ENCODE results near the gene PSMD6.

PSMD6 gene

DNA sequence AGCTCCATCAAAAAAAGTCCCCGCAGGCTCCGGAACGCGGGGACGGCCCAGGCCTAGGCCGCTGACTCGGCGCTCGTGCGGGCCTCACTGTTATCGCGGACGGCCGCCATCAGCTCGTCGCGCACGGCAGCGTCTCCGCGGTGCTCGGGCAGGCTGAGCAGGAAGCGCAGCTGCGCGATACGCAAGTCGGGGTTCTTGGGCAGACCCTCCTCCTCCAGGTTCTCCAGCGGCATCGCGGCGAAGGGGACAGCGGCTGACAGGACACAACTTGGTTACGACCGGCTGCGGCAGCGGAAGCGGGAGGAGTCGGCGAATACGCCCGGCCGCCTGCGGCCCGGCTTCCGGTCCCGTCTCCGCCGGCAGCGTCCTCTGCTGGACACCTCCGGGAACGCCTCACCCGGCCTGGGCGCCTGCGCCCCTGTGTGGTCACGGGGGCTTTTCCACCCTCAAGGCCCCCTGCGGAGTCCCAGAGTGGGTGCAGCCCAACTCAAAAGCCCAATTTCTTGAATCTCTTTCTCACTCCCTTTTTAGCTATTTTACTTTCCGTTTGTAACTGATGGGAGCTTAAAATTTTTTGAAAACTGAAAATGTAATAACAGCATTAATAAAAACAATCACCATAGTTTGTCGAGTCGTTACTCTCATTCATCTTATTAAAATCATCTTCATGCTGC, at the start of gene PSMD6:
Gene PSMD6, minus strand, starts transcription at position 308 of the 674 bp plus-strand sequence. Its CDS starts 75 bp downstream, at position 233.
- DNase-seq (ENCODE audit: low read depth): peak; percentile 69

DNA sequence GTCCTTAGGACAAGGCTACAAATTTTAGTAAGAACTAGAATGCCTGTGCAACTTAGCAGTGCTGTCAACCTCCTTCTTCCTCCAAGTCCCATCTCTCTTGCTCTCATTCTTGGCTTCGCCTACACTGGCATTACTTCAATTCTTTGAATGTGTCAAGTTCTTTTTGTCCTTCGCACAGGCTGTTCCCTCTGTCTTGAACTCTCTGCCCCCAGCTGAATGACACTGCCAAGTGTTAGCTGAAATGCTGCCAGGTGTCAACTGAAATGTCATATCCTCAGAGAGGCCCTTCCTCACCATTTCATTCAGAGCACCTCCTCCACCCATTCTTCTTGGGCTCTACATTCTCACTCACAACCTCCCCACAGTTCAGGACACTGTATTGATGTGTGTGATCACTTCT, 48.8 kb upstream of the PSMD6 start:
- DNase-seq (ENCODE audit: low read depth): no peak

DNA sequence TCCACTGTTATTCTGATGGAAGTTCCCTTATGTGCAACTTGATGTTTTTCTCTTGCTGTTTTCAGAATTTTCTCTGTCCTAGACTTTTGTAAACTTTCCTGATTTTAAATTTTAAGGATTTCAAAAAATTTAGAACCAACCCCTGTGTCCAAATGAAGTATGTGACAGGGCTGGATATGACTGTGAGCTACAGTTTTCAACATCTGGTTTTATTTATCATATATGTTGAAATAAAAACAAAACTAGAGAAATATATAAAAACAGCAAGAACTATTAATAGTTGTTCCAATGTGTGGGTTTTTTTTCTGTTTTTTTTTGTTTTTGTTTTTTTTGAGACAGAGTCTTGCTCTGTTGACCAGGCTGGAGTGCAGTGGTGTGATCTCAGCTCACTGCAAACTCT, 47.4 kb upstream of the PSMD6 start:
- DNase-seq (ENCODE audit: low read depth): no peak

DNA sequence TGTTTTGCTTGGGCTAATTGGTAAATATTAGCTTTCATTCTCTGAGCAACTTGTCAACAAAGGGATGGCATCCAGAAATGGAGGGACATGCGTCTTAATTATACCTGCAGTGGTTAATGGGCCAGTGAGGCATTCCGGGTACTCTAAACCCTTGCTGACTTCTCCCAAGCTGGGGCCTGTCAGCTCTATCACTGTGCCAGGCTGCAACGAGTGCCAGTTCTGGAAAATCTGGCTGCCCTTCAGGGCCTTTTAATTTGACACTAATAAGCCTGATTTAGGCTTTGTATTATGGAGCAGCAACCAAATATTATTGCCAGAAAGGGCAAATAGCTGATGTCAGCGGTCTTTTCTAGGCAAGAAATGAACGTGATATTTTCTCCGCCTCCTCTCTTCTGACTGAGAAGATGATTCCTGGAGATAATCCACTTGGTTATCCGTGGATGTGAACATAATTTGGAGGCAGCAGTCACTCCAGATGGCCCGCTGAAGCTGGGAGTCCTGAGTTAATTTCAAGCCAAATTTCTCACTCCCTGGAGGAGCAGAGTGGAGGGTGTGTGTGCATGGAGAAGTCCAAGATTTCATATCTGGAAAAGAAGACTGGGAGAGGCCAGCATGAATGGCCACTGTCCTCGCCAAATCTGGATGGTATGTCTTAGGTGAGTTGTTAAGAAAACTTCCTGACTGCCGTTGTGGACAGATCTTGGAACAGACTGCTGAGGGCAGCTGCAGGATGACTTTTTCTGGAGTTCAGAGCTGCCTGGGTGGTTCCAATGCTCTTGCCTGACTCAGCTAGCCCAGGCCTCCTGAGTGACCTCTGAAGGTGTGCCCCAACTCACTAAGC, 44.4 kb upstream of the PSMD6 start:
- DNase-seq (ENCODE audit: low read depth): no peak

DNA sequence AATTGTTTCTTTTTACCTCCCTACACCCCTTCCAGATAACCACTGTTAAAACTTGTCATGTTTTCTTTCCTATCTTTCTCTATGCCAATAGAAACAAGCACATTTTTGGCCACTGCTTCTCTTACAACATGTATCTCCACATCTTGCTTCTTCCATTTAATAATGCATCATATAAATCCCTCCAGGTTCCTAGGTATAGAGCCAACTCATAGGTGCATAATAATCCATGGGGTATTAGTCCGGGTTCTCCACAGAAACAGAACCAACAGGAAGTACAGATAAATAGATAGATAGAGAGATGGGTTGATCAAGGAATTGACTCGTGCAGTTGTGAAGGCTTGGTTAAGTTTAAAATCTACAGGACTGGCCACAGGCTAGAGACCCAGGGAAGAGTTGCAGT, 41.5 kb upstream of the PSMD6 start:
- DNase-seq (ENCODE audit: low read depth): no peak

DNA sequence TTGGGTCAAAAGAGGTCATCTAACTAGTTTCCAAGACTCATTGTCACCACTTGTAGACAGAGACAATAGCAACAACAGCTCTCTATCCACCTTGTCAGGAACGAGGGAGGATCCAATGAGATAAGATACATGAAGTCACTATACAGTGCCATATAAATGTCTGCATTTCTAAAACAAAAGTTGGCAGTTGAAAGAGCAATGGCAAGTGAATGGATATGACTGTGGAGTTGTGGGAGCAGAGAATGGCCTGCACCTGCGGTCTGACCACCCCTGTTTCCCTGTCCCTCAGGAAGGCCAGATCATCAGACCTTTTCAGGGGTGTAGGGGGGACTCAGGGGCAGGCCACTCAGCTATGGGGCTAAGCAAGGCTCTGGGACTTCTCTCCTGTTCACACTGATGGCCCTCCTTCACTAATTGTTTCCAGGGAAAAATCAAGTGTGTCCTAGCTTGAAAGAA, 40.7 kb upstream of the PSMD6 start:
- no peak for DNase-seq (ENCODE audit: low read depth)

DNA sequence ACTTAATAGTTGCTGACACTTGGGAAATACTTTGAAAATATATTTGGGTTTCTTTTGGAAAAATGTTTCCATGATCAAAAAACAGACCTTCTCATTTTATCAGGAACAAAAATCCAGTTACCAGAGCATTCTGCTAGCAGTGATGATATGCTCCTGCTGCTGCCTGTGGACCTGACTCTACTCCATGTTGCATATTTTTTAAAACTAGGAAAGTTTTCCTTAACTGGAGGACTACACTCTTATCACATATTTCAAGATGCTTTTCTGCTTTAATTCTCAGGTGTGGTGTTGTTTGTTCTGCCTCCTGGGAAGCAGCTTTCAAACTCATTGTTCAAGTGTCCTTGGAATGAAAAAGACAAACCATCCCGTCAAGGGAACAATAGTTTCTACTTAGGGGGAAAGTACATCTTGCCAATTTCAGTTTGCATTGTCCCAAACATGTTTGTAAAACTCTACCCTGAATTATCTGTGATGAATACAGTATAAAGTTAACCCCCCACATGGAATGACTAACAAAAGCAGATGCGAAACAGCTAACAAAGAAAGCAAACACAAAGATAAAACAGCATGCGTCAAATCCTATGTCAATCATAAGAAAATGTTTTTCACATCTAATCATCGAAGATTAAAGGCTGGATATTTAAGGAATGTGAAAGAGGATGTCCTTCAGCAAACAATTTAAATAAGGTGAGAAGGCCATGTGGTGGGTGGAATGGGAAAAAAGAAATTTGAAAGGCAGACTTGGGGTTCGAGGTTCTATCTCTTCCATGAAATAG, 40.1 kb upstream of the PSMD6 start:
- no peak for DNase-seq (ENCODE audit: low read depth)

DNA sequence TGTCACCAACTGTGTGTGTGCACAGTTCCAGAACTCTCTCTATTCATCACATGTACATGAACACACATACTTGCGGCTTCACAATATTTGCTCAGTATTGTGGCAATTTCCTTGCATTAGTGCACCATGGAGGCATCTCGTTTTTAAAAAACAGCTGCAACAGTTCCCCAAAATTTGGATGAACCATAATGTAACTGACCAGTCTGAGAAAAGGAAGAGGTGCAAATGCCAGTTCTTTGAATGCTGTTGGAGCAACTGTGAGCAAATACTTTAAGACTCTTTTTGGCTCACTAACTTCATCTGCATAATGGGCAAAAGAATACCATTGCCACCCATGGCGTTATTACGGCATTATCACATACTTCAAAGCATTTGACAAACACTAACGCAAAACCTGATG, 38.3 kb upstream of the PSMD6 start:
- no peak for DNase-seq (ENCODE audit: low read depth)

DNA sequence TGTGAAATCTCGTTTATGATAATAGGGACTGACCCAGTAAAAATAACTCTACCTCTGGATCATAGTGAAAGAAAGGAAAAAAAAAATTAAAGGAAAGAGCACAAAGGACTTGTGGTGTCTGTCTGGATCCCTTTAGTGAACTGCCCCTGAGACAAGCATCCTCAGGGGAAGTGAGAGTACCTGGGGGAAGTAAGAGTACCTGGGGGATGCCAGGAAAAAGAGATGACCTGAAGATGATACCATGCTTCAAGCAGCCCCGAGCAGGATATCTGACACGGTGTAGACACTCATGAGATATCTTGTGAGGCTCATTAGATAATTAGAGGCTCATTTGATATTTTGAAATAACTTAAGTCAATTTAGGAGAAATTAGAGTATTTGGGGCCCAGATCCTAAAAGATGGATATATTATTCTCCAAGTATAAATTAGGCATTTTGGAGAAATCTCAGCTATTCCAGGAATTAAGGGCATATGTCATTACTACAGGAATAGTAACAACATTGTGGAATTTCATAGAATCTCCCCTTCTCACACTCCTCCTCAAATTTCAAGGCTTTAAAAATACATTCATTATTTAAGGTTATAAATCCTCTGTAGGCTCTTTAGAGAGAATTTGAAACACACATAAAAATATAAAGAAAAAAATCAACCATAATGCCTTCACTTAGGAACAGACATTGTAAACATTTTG, 36.3 kb upstream of the PSMD6 start:
- no peak for DNase-seq (ENCODE audit: low read depth)

DNA sequence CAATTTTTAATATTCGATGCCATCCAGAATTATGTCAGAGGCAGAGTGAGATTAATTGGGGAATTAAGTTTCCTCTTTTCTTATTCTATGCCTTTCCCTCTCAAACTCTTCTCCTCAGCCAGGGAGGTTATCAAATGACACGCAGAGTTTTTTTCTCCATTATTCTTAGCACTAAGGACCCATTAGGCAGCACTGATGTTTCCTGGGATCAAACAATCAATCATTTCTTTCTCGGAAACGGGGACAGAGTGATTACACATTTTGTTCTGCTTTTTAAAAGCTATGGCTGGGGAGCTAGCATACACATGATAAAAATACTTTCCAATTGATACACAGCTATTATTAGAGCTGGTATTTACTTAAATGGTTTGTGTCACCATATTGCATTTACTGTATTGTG, 35.3 kb upstream of the PSMD6 start:
- DNase-seq (ENCODE audit: low read depth): no peak

DNA sequence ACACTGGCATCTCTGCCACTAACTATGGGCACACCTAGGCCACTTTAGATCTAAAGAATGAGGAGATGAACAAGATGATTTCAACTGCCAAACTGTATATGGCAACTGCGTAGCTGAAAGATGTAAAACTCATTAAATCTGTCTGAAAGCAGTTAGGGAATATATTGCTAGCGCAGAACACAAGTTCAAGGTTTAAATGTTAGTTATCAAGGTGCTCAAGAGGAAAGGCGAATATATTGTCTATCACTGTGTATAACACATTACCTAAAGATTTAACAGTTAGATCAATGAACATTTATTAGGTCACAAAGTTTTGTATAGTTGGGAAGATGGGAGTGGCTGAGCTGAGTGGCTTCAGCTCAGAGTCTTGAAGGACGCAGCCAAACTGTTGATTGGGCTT, 33.9 kb upstream of the PSMD6 start:
- no peak for DNase-seq (ENCODE audit: low read depth)

DNA sequence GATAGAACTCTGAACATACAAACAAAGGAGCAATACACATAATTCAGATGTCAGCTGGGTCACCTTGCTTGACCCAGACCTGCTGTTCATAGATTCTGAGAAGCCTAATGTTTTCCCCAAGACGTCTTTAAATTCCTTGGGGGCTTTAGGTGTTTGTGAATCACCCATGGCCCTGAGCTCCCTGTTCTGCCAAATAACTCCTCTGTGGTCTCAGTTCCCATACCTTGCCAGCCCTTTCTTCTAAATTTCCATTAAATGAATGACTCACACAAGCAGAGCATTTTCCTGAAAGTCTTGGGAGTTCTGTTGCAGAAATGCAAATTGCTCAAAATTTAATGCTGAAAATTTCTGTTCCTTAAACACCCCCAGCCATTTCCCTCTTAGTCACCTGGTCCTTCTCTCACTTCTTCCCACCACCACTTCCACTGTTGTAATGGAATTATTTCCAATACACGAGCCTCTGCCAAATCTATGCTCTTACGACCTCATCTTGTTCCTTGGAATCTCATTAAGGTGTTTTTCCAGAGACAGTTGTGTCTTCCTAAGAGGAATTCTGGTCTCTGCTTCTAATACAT, 33.4 kb upstream of the PSMD6 start:
- DNase-seq (ENCODE audit: low read depth): no peak

DNA sequence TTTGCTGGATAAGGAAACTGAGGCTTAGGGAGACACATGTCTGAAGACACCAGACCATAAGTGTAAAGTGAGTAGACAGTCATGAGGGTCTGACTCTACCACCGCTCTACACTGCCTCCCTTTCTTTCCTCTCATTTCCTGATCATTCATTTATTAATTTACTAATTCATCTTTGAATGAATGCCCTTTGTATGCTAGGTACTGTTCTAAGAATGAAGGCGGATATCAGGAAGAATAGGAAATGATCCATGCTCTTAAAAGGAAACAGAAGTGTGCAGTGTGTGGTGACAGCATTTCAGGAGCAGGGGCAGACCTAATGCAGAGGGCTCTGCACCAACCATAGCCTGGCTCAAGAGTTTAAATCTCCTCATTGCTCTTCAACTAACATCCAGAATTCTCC, 31.8 kb upstream of the PSMD6 start:
- DNase-seq (ENCODE audit: low read depth): no peak

DNA sequence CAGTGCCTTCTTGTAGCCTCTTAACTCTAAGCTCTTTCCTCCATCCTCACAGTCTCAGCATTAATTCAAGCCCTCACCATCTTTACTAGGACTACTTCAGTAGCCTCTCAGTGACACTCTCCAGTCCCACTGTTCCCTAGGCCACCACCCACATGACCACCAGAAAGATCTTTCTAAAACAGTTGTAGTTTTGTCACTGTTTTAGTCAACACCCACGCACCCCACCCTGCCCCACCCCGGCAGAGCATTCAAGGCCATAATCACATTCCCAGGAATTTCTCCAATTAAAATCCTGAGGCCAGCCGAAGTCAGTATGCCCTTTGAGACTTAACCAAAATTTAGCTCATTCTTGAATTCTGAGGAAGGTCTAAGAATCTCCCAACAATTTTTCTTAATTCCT, 31.2 kb upstream of the PSMD6 start:
- no peak for DNase-seq (ENCODE audit: low read depth)

DNA sequence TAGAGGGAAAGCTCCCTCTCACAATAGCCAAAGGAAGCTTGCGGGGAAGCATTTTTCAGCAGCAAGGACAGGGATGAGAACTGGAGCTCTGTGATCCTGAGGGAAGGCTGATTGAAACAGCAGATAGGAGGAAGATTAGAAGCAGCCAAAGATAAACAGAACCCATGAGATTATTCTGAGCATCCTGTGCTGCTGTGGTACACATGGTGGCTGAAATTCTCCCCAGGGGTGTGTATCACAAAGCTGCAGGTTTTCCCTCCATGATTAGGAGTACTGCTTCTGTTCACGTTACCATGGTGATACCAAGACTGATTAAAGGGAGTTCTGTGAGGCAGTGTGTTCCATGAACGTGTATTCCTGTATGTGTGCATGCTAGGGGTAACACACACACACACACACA, 30.3 kb upstream of the PSMD6 start:
- no peak for DNase-seq (ENCODE audit: low read depth)

DNA sequence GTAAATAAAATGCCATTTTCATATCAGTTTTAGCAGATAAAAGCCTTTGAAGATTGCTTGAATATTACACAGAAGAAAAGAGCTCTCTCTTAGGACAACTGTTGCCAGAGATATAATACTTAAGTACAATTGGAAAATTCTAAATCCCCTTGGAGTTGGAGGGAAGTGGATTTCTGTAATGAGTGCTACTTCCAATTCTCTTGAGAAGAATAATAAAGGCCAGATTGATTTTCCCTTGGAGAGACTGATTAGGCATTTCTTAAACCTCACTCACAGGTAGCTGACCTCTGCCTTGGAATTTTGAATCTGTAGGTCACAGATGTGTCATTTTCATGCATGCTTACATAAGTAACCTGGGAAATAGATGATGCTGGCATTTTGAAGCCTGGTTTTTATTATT, 29.8 kb upstream of the PSMD6 start:
- no peak for DNase-seq (ENCODE audit: low read depth)

DNA sequence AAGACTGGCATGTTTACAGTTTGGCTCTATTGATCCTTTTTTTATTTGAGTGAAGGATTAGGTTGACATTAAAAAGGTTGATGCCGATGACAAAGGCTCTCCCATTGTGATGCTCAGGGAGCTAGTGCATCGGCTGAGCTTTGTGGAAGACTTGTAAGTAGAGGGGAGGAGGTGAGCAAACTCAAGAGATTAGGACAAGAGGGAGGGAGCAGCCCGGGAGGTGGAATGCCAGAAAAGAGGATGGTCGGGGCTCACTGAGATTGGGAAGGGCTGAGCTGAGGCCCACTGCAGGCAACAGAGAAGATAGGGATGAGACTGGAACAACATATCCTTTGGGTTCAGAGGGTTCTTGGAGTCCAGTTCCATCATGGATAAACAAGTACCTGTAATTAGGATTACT, 26.5 kb upstream of the PSMD6 start:
- DNase-seq (ENCODE audit: low read depth): no peak

DNA sequence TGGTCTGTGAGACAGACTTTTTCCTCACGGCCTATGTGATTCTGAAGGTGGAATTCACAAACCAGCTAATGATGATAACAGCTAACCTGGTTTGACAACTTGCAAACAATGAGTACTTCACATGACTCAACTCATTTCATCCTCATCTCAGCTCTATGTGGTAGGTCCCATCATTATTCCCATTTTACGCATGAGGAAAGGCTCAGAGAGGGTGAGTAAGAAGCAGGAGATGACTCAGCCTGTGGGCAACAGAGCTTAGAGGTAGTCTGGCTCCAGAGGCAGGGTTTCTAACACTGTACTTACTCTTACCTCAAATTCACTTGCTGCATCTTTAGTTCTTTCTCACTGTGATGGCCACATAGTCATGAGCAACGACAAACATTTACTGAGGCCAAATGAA, 25.8 kb upstream of the PSMD6 start:
- no peak for DNase-seq (ENCODE audit: low read depth)

DNA sequence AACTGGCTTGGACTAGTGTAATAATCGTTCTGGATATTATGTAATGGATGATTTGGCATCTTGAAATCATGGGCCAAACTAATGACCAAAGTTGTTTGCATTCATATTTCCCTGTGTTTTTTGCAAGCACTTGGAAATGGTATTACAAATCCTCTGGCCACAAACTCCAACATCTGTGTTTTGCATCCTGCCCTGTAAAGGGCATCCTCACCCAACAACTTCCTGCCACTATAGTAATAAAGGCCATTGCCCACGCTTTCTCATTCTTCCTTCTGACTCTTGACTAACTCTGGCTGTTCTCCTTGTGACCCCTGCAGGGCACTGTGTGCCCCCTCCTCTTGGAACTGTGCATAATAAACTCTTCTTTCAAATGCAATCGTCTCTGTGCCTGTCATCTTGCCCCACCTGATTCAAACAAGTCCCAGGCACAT, 25.4 kb upstream of the PSMD6 start:
- DNase-seq (ENCODE audit: low read depth): no peak

DNA sequence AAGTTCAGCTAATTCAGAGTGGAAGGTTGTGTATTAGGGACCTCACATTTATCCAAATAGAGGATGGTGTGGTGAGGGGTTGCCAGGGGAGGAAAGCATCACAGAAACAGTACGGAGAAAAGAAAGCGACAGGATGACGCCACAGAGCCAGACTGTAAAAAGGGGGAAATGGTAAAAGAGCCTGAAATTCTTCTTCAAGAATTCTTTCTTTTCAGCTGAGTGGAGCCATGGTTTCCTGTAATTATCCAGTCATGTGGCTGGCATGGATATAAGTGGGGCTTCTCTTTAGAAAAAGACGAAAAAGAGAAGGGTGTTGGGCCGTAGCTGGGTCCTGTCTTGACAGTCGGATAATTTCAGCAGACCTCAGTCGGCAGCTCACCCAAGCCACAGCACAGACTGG, 24.5 kb upstream of the PSMD6 start:
- DNase-seq (ENCODE audit: low read depth): no peak

DNA sequence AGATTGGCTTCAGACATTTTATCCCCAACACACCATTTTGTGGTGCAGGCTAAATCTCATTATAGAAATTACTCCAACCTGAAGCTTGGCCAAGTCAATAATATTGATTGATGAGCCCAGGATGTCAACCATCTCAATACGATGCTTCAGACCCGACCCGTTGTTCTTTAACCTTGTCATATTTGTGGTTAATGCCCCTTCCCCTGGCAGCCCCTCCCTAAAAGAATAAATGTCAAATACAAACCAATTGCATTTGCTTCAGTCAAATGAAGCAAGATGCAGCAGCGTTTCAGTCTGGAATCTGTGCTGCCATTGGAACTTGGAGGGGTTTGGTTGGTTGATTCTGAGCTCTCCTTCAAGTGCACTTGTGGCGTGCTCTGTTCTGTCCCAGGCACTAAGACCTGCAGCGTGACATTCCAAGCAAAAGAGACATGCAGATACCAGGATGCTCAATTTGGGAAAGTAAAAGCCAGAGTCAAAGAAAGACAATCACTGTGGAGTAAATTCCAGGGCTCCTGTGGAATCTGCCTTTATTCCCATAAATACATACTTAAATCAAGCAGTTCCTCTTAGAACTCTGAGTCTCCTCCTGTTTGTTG, 23.8 kb upstream of the PSMD6 start:
- DNase-seq (ENCODE audit: low read depth): no peak

All from HS-27A (cell line).